ENCODE results near the gene SH3GLB2. TPM values are rescaled to one million over a fixed set of nuclear protein-coding genes. Genes with fewer than 3 reads are reported as not detected.

SH3GLB2 gene
- total RNA-seq, 1 donor from 2014 or later: 138 TPM

DNA sequence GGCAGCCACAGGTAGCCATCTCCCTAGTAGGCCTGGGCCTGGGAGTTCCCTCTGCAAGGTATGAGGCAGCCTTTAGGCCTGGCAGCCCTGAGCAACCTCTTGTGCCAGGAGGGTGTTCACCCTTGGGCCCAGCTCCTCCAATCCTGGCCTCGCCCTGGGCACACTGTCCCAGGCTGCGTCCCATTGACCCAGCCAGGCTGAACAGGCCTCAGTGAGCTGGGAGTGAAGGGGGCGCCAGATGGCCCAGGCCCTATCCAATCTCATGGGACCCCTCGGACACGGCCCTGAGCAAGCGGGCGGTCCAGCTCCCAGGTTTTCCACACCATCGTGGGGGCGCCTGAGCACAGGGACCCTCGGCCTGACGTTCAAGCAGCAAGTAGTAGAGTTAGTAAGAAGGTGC is 14.5 kb downstream of the SH3GLB2 start:
- no peak overlapping the region for H3K27ac ChIP-seq
- H3K9me3 ChIP-seq: no peaks in the 10 kb centered on the region
- H3K36me3 ChIP-seq: peaks cover 64 to 77% of the 10 kb centered on the region in 2 donors
- DNase-seq (ENCODE audit: low spot score in 2 of 2): no peak
- H3K27me3 ChIP-seq: no peaks in the 10 kb centered on the region
- no peak overlapping the region for H3K4me3 ChIP-seq
- intact Hi-C loops (cut with DNase I): no loop called here
- no peak for TF ChIP-seq CTCF (IDR thresholded peaks at IDR 0.05)
- no peaks in the 10 kb centered on the region for H3K4me1 ChIP-seq

DNA sequence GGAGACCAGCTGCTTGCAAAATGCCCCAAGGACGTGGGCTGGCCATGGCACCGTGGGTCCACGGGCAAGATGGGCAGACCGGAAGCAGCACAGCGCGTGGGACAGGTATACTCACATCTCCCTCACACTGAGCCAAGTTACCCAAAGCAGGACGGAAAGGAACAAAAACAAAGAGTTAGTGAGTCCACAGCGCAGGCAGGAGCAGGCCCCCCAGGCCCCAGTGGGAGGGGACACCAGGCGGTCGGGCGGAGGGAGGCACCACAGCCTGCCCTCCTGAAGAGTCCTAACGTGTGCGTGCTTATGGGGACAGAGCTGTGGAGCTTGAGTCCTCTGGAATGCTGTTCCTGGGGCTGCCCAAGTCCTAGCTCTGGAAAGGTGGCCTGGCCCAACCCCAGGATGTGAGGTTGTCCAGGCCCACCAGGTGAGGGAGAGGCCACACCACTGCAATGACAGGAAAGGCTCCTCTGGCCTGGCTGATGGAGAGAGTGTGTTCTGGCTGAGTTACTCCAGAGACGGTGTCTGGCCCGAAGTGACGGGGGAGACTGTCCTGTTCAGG is 15.2 kb downstream of the SH3GLB2 start:
- peaks cover 0 to 3% of the 10 kb centered on the region in 2 donors for H3K4me1 ChIP-seq
- intact Hi-C loops (cut with DNase I): no loop called here
- no peak overlapping the region for H3K4me3 ChIP-seq
- DNase-seq (ENCODE audit: low spot score in 2 of 2): no peak
- H3K9me3 ChIP-seq: no peaks in the 10 kb centered on the region
- no peaks in the 10 kb centered on the region for H3K27me3 ChIP-seq
- peaks cover 64 to 77% of the 10 kb centered on the region in 2 donors for H3K36me3 ChIP-seq
- H3K27ac ChIP-seq: no peak overlapping the region
- TF ChIP-seq CTCF (IDR thresholded peaks at IDR 0.05): no peak

- intact Hi-C loops (cut with DNase I): no loop called here
- Histone ChIP-seq H3K36me3 (peaks cover 64 to 76% of the 10 kb centered on the region in 2 donors), H3K27ac (no peak overlapping the region), H3K27me3 (no peaks in the 10 kb centered on the region), H3K4me3 (no peak overlapping the region), H3K9me3 (no peaks in the 10 kb centered on the region), H3K4me1 (peaks cover 0 to 8% of the 10 kb centered on the region in 2 donors)
- TF ChIP-seq CTCF (IDR thresholded peaks at IDR 0.05): no peak
- no peak for DNase-seq (ENCODE audit: low spot score in 2 of 2)
Measured at GRCh38 chr9:129012343-129012742, 15.8 kb downstream of the SH3GLB2 start.

- Histone ChIP-seq H3K27me3 (no peaks in the 10 kb centered on the region), H3K9me3 (no peaks in the 10 kb centered on the region), H3K4me1 (peaks cover 0 to 14% of the 10 kb centered on the region in 2 donors), H3K27ac (no peak overlapping the region), H3K36me3 (peaks cover 64 to 73% of the 10 kb centered on the region in 2 donors), H3K4me3 (no peak overlapping the region)
- no peak for TF ChIP-seq CTCF (IDR thresholded peaks at IDR 0.05)
- DNase-seq (ENCODE audit: low spot score in 2 of 2): no peak
- intact Hi-C loops (cut with DNase I): no loop called here
Measured at GRCh38 chr9:129011761-129012181, 16.4 kb downstream of the SH3GLB2 start.

GRCh38 chr9:129011170-129011569 is 17.0 kb downstream of the SH3GLB2 start:
- Histone ChIP-seq H3K27ac (no peak overlapping the region), H3K4me3 (no peak overlapping the region), H3K4me1 (peaks cover 0 to 18% of the 10 kb centered on the region in 2 donors), H3K27me3 (no peaks in the 10 kb centered on the region), H3K9me3 (no peaks in the 10 kb centered on the region), H3K36me3 (peaks cover 65 to 79% of the 10 kb centered on the region in 2 donors)
- no peak for TF ChIP-seq CTCF (IDR thresholded peaks at IDR 0.05)
- DNase-seq (ENCODE audit: low spot score in 2 of 2): no peak
- intact Hi-C loops (cut with DNase I): no loop called here
